NCI-H1105 treated with DMSO at 0.1 percent for 48 hours (cell line): ENCODE data around the gene EIF3C.
"Not testable (repeated sequence)": the region's sequence is repeated elsewhere in the genome, so short reads cannot be mapped to it uniquely, and the experiment has no call there.

Experiments
- DNase-seq: peaks from one replicate; lab custom pipeline; 2025; lab: John Stamatoyannopoulos, UW

EIF3C gene

GRCh38 chr16:28711220-28712083, at the start of gene EIF3C:
TSS of gene EIF3C (plus strand) at chr16:28711464. CDS start at chr16:28711687, 223 bp downstream.
- DNase-seq: not testable (repeated sequence)

- DNase-seq: not testable (repeated sequence)
Observed at GRCh38 chr16:28666264-28666663, 45.0 kb upstream of the EIF3C start.

GRCh38 chr16:28667480-28667879, 43.8 kb upstream of the EIF3C start:
- DNase-seq: not testable (repeated sequence)

GRCh38 chr16:28668199-28668598, 43.1 kb upstream of the EIF3C start:
- not testable (repeated sequence) for DNase-seq

- not testable (repeated sequence) for DNase-seq
Observed at GRCh38 chr16:28688327-28688952, 22.8 kb upstream of the EIF3C start.

GRCh38 chr16:28689425-28689824, 21.8 kb upstream of the EIF3C start:
- not testable (repeated sequence) for DNase-seq

- DNase-seq: not testable (repeated sequence)
Observed at GRCh38 chr16:28691722-28692121, 19.5 kb upstream of the EIF3C start.

GRCh38 chr16:28693257-28693950, 17.9 kb upstream of the EIF3C start:
- not testable (repeated sequence) for DNase-seq

- not testable (repeated sequence) for DNase-seq
Observed at GRCh38 chr16:28699792-28700191, 11.5 kb upstream of the EIF3C start.

- DNase-seq: not testable (repeated sequence)
Observed at GRCh38 chr16:28700349-28700748, 10.9 kb upstream of the EIF3C start.

- not testable (repeated sequence) for DNase-seq
Observed at GRCh38 chr16:28701384-28701783, 9.9 kb upstream of the EIF3C start.

GRCh38 chr16:28704246-28704645, 7.0 kb upstream of the EIF3C start:
- not testable (repeated sequence) for DNase-seq

- not testable (repeated sequence) for DNase-seq
Observed at GRCh38 chr16:28722852-28723650, 11.8 kb downstream of the EIF3C start.

- not testable (repeated sequence) for DNase-seq
Observed at GRCh38 chr16:28731253-28731652, 20.0 kb downstream of the EIF3C start.

- not testable (repeated sequence) for DNase-seq
Observed at GRCh38 chr16:28732455-28733124, 21.3 kb downstream of the EIF3C start.

- not testable (repeated sequence) for DNase-seq
Observed at GRCh38 chr16:28739787-28740186, 28.5 kb downstream of the EIF3C start.

GRCh38 chr16:28740631-28741030, 29.4 kb downstream of the EIF3C start:
- DNase-seq: not testable (repeated sequence)

GRCh38 chr16:28741295-28741694, 30.0 kb downstream of the EIF3C start:
- not testable (repeated sequence) for DNase-seq

GRCh38 chr16:28746618-28747350, 35.5 kb downstream of the EIF3C start:
- not testable (repeated sequence) for DNase-seq

GRCh38 chr16:28749997-28750465, 38.8 kb downstream of the EIF3C start:
- not testable (repeated sequence) for DNase-seq
